HCT116 (cell line): Measurements from ENCODE around the gene NCCRP1. TPM values are rescaled to one million over a fixed set of nuclear protein-coding genes. Genes with fewer than 3 reads are reported as not detected.

Experiments
- ATAC-seq: fragments of 200-7000 bp; cut with Tn5 transposase; 2 replicates; pipeline ENCODE4 v1.9.1; 2020; ENCODE audit warnings: mild to moderate bottlenecking, moderate library complexity
- BruUV-seq: library from RNA; stranded (reverse); fragments of 400-500 nt; replicated peaks from 2 replicates; lab custom pipeline; 2021; lab: Mats Ljungman, UMichigan
- CTCF ChIA-PET: fragments of 300-600 bp; sonication (Branson Sonifier 250); formaldehyde crosslinking; loops from one replicate; lab custom pipeline; 2021; ENCODE audit warnings: antibody characterized with exemption; lab: Charles Lee
- POLR2A ChIA-PET: fragments of 300-600, 350-600 bp; sonication (Branson Sonifier 250); formaldehyde crosslinking; loops from one replicate; lab custom pipeline; 2021; ENCODE audit warnings: antibody characterized with exemption; lab: Charles Lee
- RAD21 ChIA-PET, 2 experiments: fragments of 300-600 bp; sonication (Branson Sonifier 250); formaldehyde crosslinking; loops; one replicate each; lab custom pipeline; 2023; ENCODE audit warnings: low total read pairs in 2 of 2; ENCODE audit not compliant: uncharacterized antibody in 2 of 2, unreplicated experiment in 2 of 2, low non-redundant PET in 1 of 2; lab: Charles Lee
- DNase-seq: peaks from one replicate; pipeline ENCODE4 v3.0.0-alpha.2; 2010; ENCODE audit warnings: low read depth, low spot score
- H2AFZ ChIP-seq: fragments of 200-600 bp; shearing (Covaris generic), sonication (generic); 2 replicates; pipeline ENCODE4 v1.6.1; 2017; ENCODE audit warnings: low read depth, mixed run types, mixed read lengths, antibody characterized with exemption, low read length; ENCODE audit not compliant: poor library complexity, severe bottlenecking
- H3K27ac ChIP-seq: 2 replicates; pipeline ENCODE4 v1.5.1; 2012; ENCODE audit warnings: low read depth, low read length
- H3K27me3 ChIP-seq: fragments of 200-600 bp; sonication (generic); 2 replicates; pipeline ENCODE4 v1.6.1; 2016; ENCODE audit warnings: mixed run types, low read length, mixed read lengths; ENCODE audit not compliant: insufficient read depth
- H3K36me3 ChIP-seq, 2 experiments: fragments of 200-500 bp in 1 of 2; fragments of 200-600 bp in 1 of 2; sonication (Bioruptor generic) in 1 of 2; sonication (generic) in 1 of 2; 2 replicates each; pipeline versions ENCODE4 v1.5.1 to v1.6.1; 2014 to 2016; ENCODE audit warnings: low read length in 2 of 2, inconsistent platforms in 1 of 2, mixed read lengths in 1 of 2, mixed run types in 1 of 2; ENCODE audit not compliant: insufficient read depth in 2 of 2, control insufficient read depth in 1 of 2
- H3K4me1 ChIP-seq, 2 experiments: fragments of 200-600 bp in 1 of 2; sonication (generic) in 1 of 2; 2 replicates each; pipeline versions ENCODE4 v1.5.1 to v1.6.1; 2012 to 2017; ENCODE audit warnings: low read length in 2 of 2, inconsistent platforms in 1 of 2, mild to moderate bottlenecking in 1 of 2, mixed read lengths in 1 of 2, mixed run types in 1 of 2, moderate library complexity in 1 of 2; ENCODE audit not compliant: insufficient read depth in 2 of 2, control insufficient read depth in 1 of 2
- H3K4me2 ChIP-seq: fragments of 200-600 bp; sonication (generic); 2 replicates; pipeline ENCODE4 v1.6.1; 2017; ENCODE audit warnings: mixed run types, low read length, mixed read lengths
- H3K4me3 ChIP-seq, 2 experiments: fragments of 200-600 bp in 1 of 2; sonication (generic) in 1 of 2; replicated peaks in 1 of 2; 2 replicates each; pipeline ENCODE4 v1.5.1; 2011 to 2016; ENCODE audit warnings: low read length in 2 of 2, control low read depth in 1 of 2, low read depth in 1 of 2, mild to moderate bottlenecking in 1 of 2, mixed read lengths in 1 of 2, mixed run types in 1 of 2
- H3K79me2 ChIP-seq: fragments of 200-600 bp; sonication (generic); 2 replicates; pipeline ENCODE4 v1.6.1; 2017; ENCODE audit warnings: mild to moderate bottlenecking, mixed run types, low read length, moderate library complexity, mixed read lengths; ENCODE audit not compliant: insufficient read depth
- H3K9ac ChIP-seq: fragments of 200-600 bp; sonication (generic); 2 replicates; pipeline ENCODE4 v1.6.1; 2016; ENCODE audit warnings: low read length, mixed read lengths
- H3K9me2 ChIP-seq: fragments of 200-600 bp; sonication (generic), shearing (Covaris generic); 2 replicates; pipeline ENCODE4 v1.6.1; 2017; ENCODE audit warnings: mixed run types, mild to moderate bottlenecking, moderate library complexity; ENCODE audit not compliant: insufficient read depth
- H3K9me3 ChIP-seq, 2 experiments: fragments of 200-500 bp in 1 of 2; fragments of 200-600 bp in 1 of 2; sonication (Bioruptor generic) in 1 of 2; sonication (generic) in 1 of 2; 2 replicates each; pipeline ENCODE4 v1.6.1; 2014 to 2017; ENCODE audit warnings: low read length in 2 of 2, mixed read lengths in 2 of 2, inconsistent platforms in 1 of 2, low read depth in 1 of 2, mild to moderate bottlenecking in 1 of 2, mixed run types in 1 of 2, moderate library complexity in 1 of 2; ENCODE audit not compliant: control insufficient read depth in 1 of 2, insufficient read depth in 1 of 2
- H4K20me1 ChIP-seq: fragments of 200-600 bp; sonication (generic), shearing (Covaris generic); 2 replicates; pipeline ENCODE4 v1.6.1; 2017; ENCODE audit warnings: mixed run types, mild to moderate bottlenecking, moderate library complexity; ENCODE audit not compliant: insufficient read depth
- CBX3 ChIP-seq: IDR thresholded peaks from 2 replicates; pipeline ENCODE4 v1.6.1; 2012; ENCODE audit warnings: low read depth
- EZH2 ChIP-seq: fragments of 200-600 bp; sonication (generic); IDR thresholded peaks from 2 replicates; pipeline ENCODE4 v1.6.1; 2017; ENCODE audit warnings: antibody characterized with exemption, mixed run types
- POLR2A ChIP-seq: IDR thresholded peaks from 2 replicates; pipeline ENCODE4 v1.7.0; 2011; ENCODE audit warnings: borderline replicate concordance; ENCODE audit not compliant: insufficient read depth, insufficient read length; ENCODE audit errors: extremely low read depth
- POLR2AphosphoS5 ChIP-seq: IDR thresholded peaks from 2 replicates; pipeline ENCODE4 v1.6.1; 2011; ENCODE audit warnings: mild to moderate bottlenecking, low read depth, low read length, moderate library complexity
- SIN3A ChIP-seq: IDR thresholded peaks from 2 replicates; pipeline ENCODE4 v1.6.1; 2012; ENCODE audit warnings: low read depth
- SRF ChIP-seq: IDR thresholded peaks from 2 replicates; pipeline ENCODE4 v1.6.1; 2012; ENCODE audit warnings: low read depth
- TCF7L2 ChIP-seq: IDR thresholded peaks from 2 replicates; pipeline ENCODE4 v1.7.0; 2011; ENCODE audit warnings: borderline replicate concordance, inconsistent platforms; ENCODE audit not compliant: insufficient read depth, insufficient read length; ENCODE audit errors: extremely low read depth
- ZNF274 ChIP-seq: fragments of 200-500 bp; sonication (Bioruptor generic); IDR thresholded peaks from 2 replicates; pipeline ENCODE4 v1.6.1; 2014; ENCODE audit warnings: mild to moderate bottlenecking, low read depth, low read length, inconsistent platforms
- intact Hi-C: fragments of 100-400 bp; cut with micrococcal nuclease; formaldehyde crosslinking; loops from 2 replicates; pipeline ENCODE4 v1.10.0; 2022
- total RNA-seq: library from RNA; stranded (reverse); gene quantifications from one replicate; pipeline ENCODE4 v1.2.1, GENCODE V29; 2021; ENCODE audit not compliant: unreplicated experiment
- TF ChIP-seq, protein P1 (sequence below), 3 experiments: fragments of 200-600 bp in 1 of 3; sonication (generic) in 1 of 3; IDR thresholded peaks in 2 of 3; conservative IDR thresholded peaks in 1 of 3; 2 replicates each; pipeline ENCODE4 v1.5.1; 2012 to 2017; ENCODE audit warnings: low read depth in 2 of 3, low read length in 2 of 3, antibody characterized with exemption in 1 of 3, borderline replicate concordance in 1 of 3, control low read depth in 1 of 3, mild to moderate bottlenecking in 1 of 3, mixed read lengths in 1 of 3, mixed run types in 1 of 3, moderate library complexity in 1 of 3; ENCODE audit not compliant: insufficient read depth in 1 of 3
- TF ChIP-seq, protein P2 (sequence below): IDR thresholded peaks from 2 replicates; pipeline ENCODE4 v1.6.1; 2011; ENCODE audit warnings: mild to moderate bottlenecking, low read length, moderate library complexity; ENCODE audit not compliant: insufficient replicate concordance; ENCODE audit errors: extremely low read depth

Gene NCCRP1
- total RNA-seq, 1 experiment from 2014 or later = 0.12 TPM

DNA sequence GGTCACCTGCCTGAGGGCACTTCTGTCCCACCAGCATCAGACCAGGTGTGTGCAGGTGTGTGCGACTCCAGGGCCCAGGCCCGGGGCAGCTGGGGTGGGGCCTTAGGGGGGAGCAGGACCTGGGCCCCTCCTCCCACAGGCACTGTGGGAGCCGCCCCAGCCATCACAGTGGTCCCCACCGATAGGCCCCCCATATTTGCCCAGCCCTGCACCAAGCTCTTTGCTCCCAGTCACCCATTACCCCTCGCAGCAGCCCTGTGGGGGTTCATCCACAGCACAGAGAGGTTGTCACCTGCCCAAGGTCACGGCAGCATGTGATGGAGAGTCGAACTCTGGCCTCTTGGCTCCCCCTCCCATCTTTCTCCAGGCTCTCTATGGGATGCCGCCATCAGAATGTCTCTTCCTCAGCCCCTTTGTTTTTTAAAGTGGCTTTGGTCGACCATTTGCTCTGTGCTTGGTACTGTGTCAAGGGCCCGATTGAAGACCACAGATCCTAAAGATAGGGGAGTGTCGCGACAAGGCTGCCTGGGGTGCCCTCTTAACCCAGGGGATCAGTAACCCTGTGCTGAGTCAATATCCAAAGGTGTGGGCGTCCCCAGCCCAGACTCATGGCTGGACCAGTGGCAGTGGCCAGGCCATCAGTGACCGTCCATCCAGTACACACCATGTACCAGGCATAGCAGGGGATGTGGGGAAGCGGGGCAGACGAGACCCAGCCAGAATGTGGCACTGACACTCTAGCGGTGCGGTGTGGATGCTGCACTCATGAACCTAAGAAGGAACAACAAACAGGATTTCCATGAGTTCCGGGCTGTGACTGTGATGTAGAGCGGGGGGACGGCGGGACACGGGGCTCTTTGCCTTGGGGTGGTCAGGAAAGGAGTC lies 28.3 kb upstream of the NCCRP1 start (continued):
- TF ChIP-seq, protein P1, sequence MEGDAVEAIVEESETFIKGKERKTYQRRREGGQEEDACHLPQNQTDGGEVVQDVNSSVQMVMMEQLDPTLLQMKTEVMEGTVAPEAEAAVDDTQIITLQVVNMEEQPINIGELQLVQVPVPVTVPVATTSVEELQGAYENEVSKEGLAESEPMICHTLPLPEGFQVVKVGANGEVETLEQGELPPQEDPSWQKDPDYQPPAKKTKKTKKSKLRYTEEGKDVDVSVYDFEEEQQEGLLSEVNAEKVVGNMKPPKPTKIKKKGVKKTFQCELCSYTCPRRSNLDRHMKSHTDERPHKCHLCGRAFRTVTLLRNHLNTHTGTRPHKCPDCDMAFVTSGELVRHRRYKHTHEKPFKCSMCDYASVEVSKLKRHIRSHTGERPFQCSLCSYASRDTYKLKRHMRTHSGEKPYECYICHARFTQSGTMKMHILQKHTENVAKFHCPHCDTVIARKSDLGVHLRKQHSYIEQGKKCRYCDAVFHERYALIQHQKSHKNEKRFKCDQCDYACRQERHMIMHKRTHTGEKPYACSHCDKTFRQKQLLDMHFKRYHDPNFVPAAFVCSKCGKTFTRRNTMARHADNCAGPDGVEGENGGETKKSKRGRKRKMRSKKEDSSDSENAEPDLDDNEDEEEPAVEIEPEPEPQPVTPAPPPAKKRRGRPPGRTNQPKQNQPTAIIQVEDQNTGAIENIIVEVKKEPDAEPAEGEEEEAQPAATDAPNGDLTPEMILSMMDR (IDR thresholded peaks at IDR 0.05 in 2 of 3, conservative IDR thresholded peaks at IDR 0.05 in 1 of 3; ENCODE audit: borderline replicate concordance in 1 of 3, insufficient read depth in 1 of 3, low read depth in 2 of 3, low read length in 2 of 3) = no peak
- no peak for TF ChIP-seq SRF
- TF ChIP-seq SIN3A = no peak
- TF ChIP-seq EZH2 = no peak
- no peak for TF ChIP-seq TCF7L2
- TF ChIP-seq POLR2A = no peak
- TF ChIP-seq POLR2AphosphoS5 = no peak
- TF ChIP-seq, all 23 proteins: peak for 0

DNA sequence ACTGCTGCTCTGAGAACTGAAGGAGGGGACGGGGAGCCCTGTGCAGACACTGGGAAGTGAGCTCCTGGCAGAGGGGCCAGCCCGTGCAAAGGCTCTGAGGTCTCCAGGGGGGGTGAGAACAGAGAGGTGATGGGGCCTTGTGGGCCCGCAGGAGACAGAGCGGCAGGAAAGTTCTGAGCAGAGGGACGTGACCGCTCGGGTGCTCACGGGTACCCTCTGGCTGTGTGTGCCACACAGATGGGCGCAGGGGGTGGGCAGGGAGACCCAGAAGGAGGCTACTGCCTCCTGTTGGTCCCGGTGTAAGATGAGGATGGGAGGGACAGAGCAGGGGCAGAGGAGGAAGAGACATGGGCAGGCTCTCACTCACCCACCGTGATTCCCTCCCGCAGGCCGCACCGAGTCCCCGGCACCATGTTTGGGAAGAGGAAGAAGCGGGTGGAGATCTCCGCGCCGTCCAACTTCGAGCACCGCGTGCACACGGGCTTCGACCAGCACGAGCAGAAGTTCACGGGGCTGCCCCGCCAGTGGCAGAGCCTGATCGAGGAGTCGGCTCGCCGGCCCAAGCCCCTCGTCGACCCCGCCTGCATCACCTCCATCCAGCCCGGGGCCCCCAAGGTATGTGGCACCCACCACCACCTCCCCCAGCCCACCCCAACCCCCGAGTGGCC lies 27.5 kb upstream of the NCCRP1 start:
- POLR2A ChIA-PET = no interaction called here
- no peak for ATAC-seq
- TF ChIP-seq SRF = no peak
- TF ChIP-seq, protein P2, sequence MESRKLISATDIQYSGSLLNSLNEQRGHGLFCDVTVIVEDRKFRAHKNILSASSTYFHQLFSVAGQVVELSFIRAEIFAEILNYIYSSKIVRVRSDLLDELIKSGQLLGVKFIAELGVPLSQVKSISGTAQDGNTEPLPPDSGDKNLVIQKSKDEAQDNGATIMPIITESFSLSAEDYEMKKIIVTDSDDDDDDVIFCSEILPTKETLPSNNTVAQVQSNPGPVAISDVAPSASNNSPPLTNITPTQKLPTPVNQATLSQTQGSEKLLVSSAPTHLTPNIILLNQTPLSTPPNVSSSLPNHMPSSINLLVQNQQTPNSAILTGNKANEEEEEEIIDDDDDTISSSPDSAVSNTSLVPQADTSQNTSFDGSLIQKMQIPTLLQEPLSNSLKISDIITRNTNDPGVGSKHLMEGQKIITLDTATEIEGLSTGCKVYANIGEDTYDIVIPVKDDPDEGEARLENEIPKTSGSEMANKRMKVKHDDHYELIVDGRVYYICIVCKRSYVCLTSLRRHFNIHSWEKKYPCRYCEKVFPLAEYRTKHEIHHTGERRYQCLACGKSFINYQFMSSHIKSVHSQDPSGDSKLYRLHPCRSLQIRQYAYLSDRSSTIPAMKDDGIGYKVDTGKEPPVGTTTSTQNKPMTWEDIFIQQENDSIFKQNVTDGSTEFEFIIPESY = no peak
- no peak for TF ChIP-seq POLR2AphosphoS5
- TF ChIP-seq, protein P1 (IDR thresholded peaks at IDR 0.05 in 2 of 3, conservative IDR thresholded peaks at IDR 0.05 in 1 of 3; ENCODE audit: borderline replicate concordance in 1 of 3, insufficient read depth in 1 of 3, low read depth in 2 of 3, low read length in 2 of 3) = no peak
- no peak for TF ChIP-seq ZNF274
- no peak for TF ChIP-seq CBX3

More for the DNA sequence above, 27.5 kb upstream of the NCCRP1 start:
- Histone ChIP-seq H2AFZ (no peak overlapping the region), H3K9me2 (no peaks in the 10 kb centered on the region), H3K4me2 (no peak overlapping the region), H3K79me2 (peaks cover 15% of the 10 kb centered on the region; the same call in 1 of the 2 replicates), H3K9me3 (no peaks in the 10 kb centered on the region), H4K20me1 (no peaks in the 10 kb centered on the region), H3K4me3 (no peak overlapping the region), H3K9ac (no peak overlapping the region), H3K27ac (no peak overlapping the region), H3K36me3 (peaks cover 3 to 5% of the 10 kb centered on the region in 2 experiments; a peak in 2 of 4 replicates), H3K4me1 (peaks cover 16 to 22% of the 10 kb centered on the region in 2 experiments; a peak in 3 of 4 replicates), H3K27me3 (no peaks in the 10 kb centered on the region)
- no TSS peak for BruUV-seq
- RAD21 ChIA-PET = no interaction called here
- CTCF ChIA-PET = no interaction called here
- intact Hi-C loops = no loop called here
- no peak for DNase-seq
